ENCODE measurements around the gene PPP3CA.

GRCh38 chr4:101101072-101101471 is 246.3 kb downstream of the PPP3CA start:
- TF ChIP-seq CTCF (IDR thresholded peaks at IDR 0.05) (no peak), POLR2AphosphoS5 (IDR thresholded peaks at IDR 0.05) (no peak), POLR2A (IDR thresholded peaks at IDR 0.05) (no peak)
